A549 (cell line): Measurements from ENCODE around the gene ZNF672. TPM values are rescaled to one million over a fixed set of nuclear protein-coding genes. Genes with fewer than 3 reads are reported as not detected.

Experiments used
- ATAC-seq, 2 experiments: fragments of 200-7000 bp in 1 of 2; fragments of >200 bp in 1 of 2; cut with Nextera tagmentation in 1 of 2; cut with Tn5 transposase in 1 of 2; 3 replicates each; pipeline versions ENCODE4 v1.8.0 to v1.9.1; 2018 to 2020; ENCODE audit warnings: mild to moderate bottlenecking in 1 of 2, moderate library complexity in 1 of 2
- CTCF ChIA-PET: fragments of 300-600 bp; sonication (Branson Sonifier 250); formaldehyde crosslinking; extraction: SDS; loops from one replicate; lab custom pipeline; 2021; ENCODE audit warnings: antibody characterized with exemption, inconsistent platforms; lab: Yijun Ruan, JAX
- POLR2A ChIA-PET: fragments of 350-600 bp; formaldehyde crosslinking; extraction: SDS; loops from one replicate; lab custom pipeline; 2021; ENCODE audit warnings: antibody characterized with exemption, inconsistent platforms; lab: Yijun Ruan, JAX
- DNase-seq, 2 experiments: peaks; one replicate each; pipeline versions ENCODE4 v3.0.0 to v3.0.0-alpha.2; 2011 to 2016; ENCODE audit warnings: low read depth in 1 of 2, low spot score in 1 of 2
- FAIRE-seq: peaks from 2 replicates; lab custom pipeline; 2011; peaks lifted over from hg19 to GRCh38; lab: Jason Lieb, UNC
- H3K27ac ChIP-seq, 2 experiments: fragments of >200 bp; sonication (Bioruptor Twin); formaldehyde crosslinking; 3 replicates each; pipeline ENCODE4 v1.5.1; 2016 to 2017
- H3K4me1 ChIP-seq: fragments of >200 bp; sonication (Bioruptor Twin); formaldehyde crosslinking; 3 replicates; pipeline ENCODE4 v1.6.1; 2016
- H3K4me2 ChIP-seq: fragments of >200 bp; sonication (Bioruptor Twin); formaldehyde crosslinking; 3 replicates; pipeline ENCODE4 v1.6.1; 2016
- H3K4me3 ChIP-seq: fragments of >200 bp; sonication (Bioruptor Twin); formaldehyde crosslinking; 3 replicates; pipeline ENCODE4 v1.5.1; 2016
- H3K9me3 ChIP-seq: fragments of >200 bp; sonication (Bioruptor Twin); formaldehyde crosslinking; 3 replicates; pipeline ENCODE4 v1.6.1; 2016
- CBX8 ChIP-seq: fragments of 200-600 bp; sonication (generic); IDR thresholded peaks from 2 replicates; pipeline ENCODE4 v1.6.1; 2016
- EHF ChIP-seq: fragments of 250-450 bp; sonication (Bioruptor Pico); IDR thresholded peaks from 2 replicates; pipeline ENCODE4 v1.5.0; 2020; ENCODE audit warnings: mild to moderate bottlenecking
- ESRRA ChIP-seq: fragments of 150-350 bp; IDR thresholded peaks from 2 replicates; pipeline ENCODE4 v1.6.1; 2014; ENCODE audit warnings: mild to moderate bottlenecking, low read length, borderline replicate concordance
- FOSL2 ChIP-seq, 2 experiments: fragments of 450-650 bp in 1 of 2; fragments of >200 bp in 1 of 2; sonication (Bioruptor Twin) in 1 of 2; formaldehyde crosslinking; IDR thresholded peaks; 2 replicates each; pipeline versions ENCODE4 v1.5.0 to v1.6.1; 2016 to 2020; ENCODE audit warnings: mild to moderate bottlenecking in 1 of 2, moderate library complexity in 1 of 2
- FOXS1 ChIP-seq: fragments of 250-450 bp; sonication (Bioruptor Pico); IDR thresholded peaks from 2 replicates; pipeline ENCODE4 v1.5.0; 2020; ENCODE audit warnings: mild to moderate bottlenecking, moderate library complexity
- GATA3 ChIP-seq: IDR thresholded peaks from 2 replicates; pipeline ENCODE4 v1.6.1; 2012; ENCODE audit warnings: borderline replicate concordance
- HOXB5 ChIP-seq: fragments of 250-450 bp; sonication (Bioruptor Pico); IDR thresholded peaks from 2 replicates; pipeline ENCODE4 v1.5.0; 2020; ENCODE audit warnings: mild to moderate bottlenecking, moderate library complexity
- JUN ChIP-seq, 2 experiments: fragments of >200 bp; sonication (Bioruptor Twin); formaldehyde crosslinking; IDR thresholded peaks; 2 replicates in 1 of 2; 3 replicates in 1 of 2; pipeline ENCODE4 v1.6.1; 2016 to 2017
- MAZ ChIP-seq: fragments of 150-350 bp; IDR thresholded peaks from 2 replicates; pipeline ENCODE4 v1.6.1; 2014; ENCODE audit warnings: antibody characterized with exemption, low read depth, low read length, borderline replicate concordance
- POLR2AphosphoS2 ChIP-seq: conservative IDR thresholded peaks from 2 replicates; pipeline ENCODE4 v1.6.1; 2012; ENCODE audit warnings: low read length, improper control_type of control experiment, inconsistent platforms
- RARB ChIP-seq: fragments of 250-450 bp; sonication (Bioruptor Pico); IDR thresholded peaks from 2 replicates; pipeline ENCODE4 v1.8.0; 2021; ENCODE audit warnings: mild to moderate bottlenecking, moderate library complexity
- RFX5 ChIP-seq: fragments of 450-650 bp; IDR thresholded peaks from 2 replicates; pipeline ENCODE4 v1.7.1; 2014; ENCODE audit warnings: antibody characterized with exemption, mild to moderate bottlenecking, moderate library complexity
- SMC3 ChIP-seq: fragments of >200 bp; sonication (Bioruptor Twin); formaldehyde crosslinking; IDR thresholded peaks from 3 replicates; pipeline ENCODE4 v1.6.1; 2018; ENCODE audit warnings: inconsistent platforms
- SREBF2 ChIP-seq: fragments of 450-650 bp; IDR thresholded peaks from 2 replicates; pipeline ENCODE4 v1.6.1; 2014; ENCODE audit warnings: mild to moderate bottlenecking, moderate library complexity
- TP53 ChIP-seq: fragments of 250-450 bp; sonication (Bioruptor Pico); IDR thresholded peaks from 2 replicates; pipeline ENCODE4 v1.5.0; 2021; ENCODE audit warnings: mild to moderate bottlenecking, moderate library complexity
- ZSCAN20 ChIP-seq: fragments of 250-450 bp; sonication (Bioruptor Pico); IDR thresholded peaks from 2 replicates; pipeline ENCODE4 v1.8.0; 2022; ENCODE audit warnings: mild to moderate bottlenecking, moderate library complexity
- WGBS: methylation state at CpG from one replicate; pipeline ENCODE4 v1.1.6; 2017; ENCODE audit errors: missing lambda C conversion rate; 5-methylcytosine and 5-hydroxymethylcytosine counted together
- polyA plus RNA-seq, 4 experiments: library from polyadenylated mRNA; depleted of rRNA in 3 of 4; stranded (reverse); fragments of >200 nt; fragmentation: RNase III in 1 of 4; extraction: RNeasy Plus Mini Kit Qiagen cat#74134 plus additional on column Dnase treatment in 1 of 4; gene quantifications; 2 replicates in 3 of 4; 3 replicates in 1 of 4; pipeline ENCODE4 v1.2.3, GENCODE V29; 2011 to 2017
- TF ChIP-seq, protein P1 (sequence below): fragments of 250-450 bp; sonication (Bioruptor Pico); IDR thresholded peaks from 2 replicates; pipeline ENCODE4 v1.5.0; 2021; ENCODE audit warnings: mild to moderate bottlenecking, moderate library complexity, borderline replicate concordance
- TF ChIP-seq, protein P2 (sequence below): fragments of >200 bp; sonication (Bioruptor Twin); formaldehyde crosslinking; IDR thresholded peaks from 3 replicates; pipeline ENCODE4 v1.5.1; 2016
- TF ChIP-seq, protein P3 (sequence below): IDR thresholded peaks from 2 replicates; pipeline ENCODE4 v1.6.1; 2012
- TF ChIP-seq, protein P4 (sequence below): fragments of >200 bp; sonication (Bioruptor Twin); formaldehyde crosslinking; IDR thresholded peaks from 3 replicates; pipeline ENCODE4 v1.6.1; 2016

ZNF672 gene
- polyA plus RNA-seq, 2 of the 4 experiments (the other 2 are of a cell fraction), result 18.9 to 20.6 TPM

DNA sequence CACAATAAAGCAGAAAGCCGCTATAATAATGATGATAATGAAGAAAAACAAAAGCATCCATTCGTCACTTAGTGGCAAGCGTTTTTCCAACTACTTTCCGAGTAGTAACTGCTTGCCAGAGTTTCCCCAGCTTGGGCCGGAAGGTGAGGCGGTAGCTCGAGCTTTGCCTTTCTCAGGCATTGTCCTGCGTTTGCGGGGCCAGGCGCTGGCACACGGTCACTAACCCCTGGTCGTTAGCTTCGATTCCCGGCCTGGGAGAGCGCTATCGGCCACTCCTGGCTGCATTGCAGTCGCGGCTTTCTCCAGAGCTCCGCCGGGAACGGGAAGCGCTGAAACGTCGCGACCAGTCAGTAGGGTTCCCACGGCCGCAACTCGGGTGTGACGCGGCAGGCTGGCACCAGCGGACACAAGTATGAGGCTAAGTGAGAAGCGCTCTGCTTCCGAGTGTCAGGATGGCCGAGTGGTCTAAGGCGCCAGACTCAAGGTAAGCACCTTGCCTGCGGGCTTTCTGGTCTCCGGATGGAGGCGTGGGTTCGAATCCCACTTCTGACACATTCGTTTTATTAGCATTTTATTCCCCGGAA is 35.5 kb downstream of the ZNF672 start (continued):
- TF ChIP-seq, protein P1, sequence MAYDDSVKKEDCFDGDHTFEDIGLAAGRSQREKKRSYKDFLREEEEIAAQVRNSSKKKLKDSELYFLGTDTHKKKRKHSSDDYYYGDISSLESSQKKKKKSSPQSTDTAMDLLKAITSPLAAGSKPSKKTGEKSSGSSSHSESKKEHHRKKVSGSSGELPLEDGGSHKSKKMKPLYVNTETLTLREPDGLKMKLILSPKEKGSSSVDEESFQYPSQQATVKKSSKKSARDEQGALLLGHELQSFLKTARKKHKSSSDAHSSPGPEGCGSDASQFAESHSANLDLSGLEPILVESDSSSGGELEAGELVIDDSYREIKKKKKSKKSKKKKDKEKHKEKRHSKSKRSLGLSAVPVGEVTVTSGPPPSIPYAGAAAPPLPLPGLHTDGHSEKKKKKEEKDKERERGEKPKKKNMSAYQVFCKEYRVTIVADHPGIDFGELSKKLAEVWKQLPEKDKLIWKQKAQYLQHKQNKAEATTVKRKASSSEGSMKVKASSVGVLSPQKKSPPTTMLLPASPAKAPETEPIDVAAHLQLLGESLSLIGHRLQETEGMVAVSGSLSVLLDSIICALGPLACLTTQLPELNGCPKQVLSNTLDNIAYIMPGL (CRISPR knock-in tag), result peak; percentile 92
- TF ChIP-seq ZSCAN20 (CRISPR knock-in tag) (no peak), CBX8 (no peak), GATA3 (peak; percentile 36; the same call in 1 of the 2 replicates), JUN (IDR thresholded peaks at IDR 0.05) (no peak; a peak in 2 of 5 replicates), FOSL2 (IDR thresholded peaks at IDR 0.05) (0 out of 2 replicates have a peak, but pooled peaks have one; percentile 6), FOSL2 (CRISPR knock-in tag; IDR thresholded peaks at IDR 0.05) (no peak; the same call in 1 of the 2 replicates), TP53 (CRISPR knock-in tag) (peak; percentile 16; the same call in 1 of the 2 replicates)
- TF ChIP-seq, protein P2, sequence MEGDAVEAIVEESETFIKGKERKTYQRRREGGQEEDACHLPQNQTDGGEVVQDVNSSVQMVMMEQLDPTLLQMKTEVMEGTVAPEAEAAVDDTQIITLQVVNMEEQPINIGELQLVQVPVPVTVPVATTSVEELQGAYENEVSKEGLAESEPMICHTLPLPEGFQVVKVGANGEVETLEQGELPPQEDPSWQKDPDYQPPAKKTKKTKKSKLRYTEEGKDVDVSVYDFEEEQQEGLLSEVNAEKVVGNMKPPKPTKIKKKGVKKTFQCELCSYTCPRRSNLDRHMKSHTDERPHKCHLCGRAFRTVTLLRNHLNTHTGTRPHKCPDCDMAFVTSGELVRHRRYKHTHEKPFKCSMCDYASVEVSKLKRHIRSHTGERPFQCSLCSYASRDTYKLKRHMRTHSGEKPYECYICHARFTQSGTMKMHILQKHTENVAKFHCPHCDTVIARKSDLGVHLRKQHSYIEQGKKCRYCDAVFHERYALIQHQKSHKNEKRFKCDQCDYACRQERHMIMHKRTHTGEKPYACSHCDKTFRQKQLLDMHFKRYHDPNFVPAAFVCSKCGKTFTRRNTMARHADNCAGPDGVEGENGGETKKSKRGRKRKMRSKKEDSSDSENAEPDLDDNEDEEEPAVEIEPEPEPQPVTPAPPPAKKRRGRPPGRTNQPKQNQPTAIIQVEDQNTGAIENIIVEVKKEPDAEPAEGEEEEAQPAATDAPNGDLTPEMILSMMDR, result no peak; the same call in 2 of the 3 replicates
- TF ChIP-seq, protein P3, sequence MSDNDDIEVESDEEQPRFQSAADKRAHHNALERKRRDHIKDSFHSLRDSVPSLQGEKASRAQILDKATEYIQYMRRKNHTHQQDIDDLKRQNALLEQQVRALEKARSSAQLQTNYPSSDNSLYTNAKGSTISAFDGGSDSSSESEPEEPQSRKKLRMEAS, result peak; percentile 69

DNA sequence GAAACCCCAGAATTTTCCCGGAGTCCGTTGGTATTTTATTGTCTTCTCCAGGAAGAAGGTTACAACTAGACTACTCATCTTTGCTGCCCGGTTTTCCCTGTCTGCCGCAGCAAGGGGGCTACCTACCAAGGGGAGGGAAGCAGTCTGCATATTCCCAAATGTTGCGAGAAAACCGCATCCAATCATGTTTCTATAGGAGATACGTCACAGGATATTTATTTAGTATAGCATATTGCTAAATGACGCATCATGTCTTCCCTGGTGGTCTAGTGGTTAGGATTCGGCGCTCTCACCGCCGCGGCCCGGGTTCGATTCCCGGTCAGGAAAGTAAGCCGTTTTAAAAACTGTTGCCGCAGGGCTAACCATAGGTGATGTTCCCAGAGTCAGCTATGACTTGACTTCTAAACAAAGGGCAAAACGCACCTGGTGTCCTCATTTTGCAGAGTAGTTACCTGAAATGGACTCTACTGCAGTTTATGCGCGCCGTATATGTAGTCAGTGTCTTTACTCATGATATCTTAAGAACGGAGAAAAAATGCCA is 36.0 kb downstream of the ZNF672 start:
- Histone ChIP-seq H3K4me3 (peak overlapping the region; percentile 54), H3K9me3 (no peaks in the 10 kb centered on the region), H3K27ac (peak overlapping the region; percentile 37 to 75; a peak in 4 of 6 replicates), H3K4me1 (peaks cover 6% of the 10 kb centered on the region; the same call in 2 of the 3 replicates), H3K4me2 (peak overlapping the region; percentile 69)
- ChIA-PET POLR2A (interaction anchor here (0.6 to 3.5 kb wide), 11 partner anchors 8 to 164 kb away, joined by 3 to 36 read pairs (median 11); partner anchors contain the start of genes PGBD2, SH3BP5L, ZNF672 and ZNF692), CTCF (interaction anchor here (0.6 to 3.9 kb wide), 9 partner anchors 10 to 173 kb away, joined by 3 to 27 read pairs (median 3); partner anchors contain the start of genes PGBD2 and ZNF692)
- DNase-seq, result peak; percentile 66 to 91
- ATAC-seq, result peak; percentile 78 to 83
- TF ChIP-seq SMC3, result 0 out of 3 replicates have a peak, but pooled peaks have one; percentile 8
- TF ChIP-seq SREBF2, result peak; percentile 65
- TF ChIP-seq MAZ, result peak; percentile 20; the same call in 1 of the 2 replicates
- TF ChIP-seq, protein P4, sequence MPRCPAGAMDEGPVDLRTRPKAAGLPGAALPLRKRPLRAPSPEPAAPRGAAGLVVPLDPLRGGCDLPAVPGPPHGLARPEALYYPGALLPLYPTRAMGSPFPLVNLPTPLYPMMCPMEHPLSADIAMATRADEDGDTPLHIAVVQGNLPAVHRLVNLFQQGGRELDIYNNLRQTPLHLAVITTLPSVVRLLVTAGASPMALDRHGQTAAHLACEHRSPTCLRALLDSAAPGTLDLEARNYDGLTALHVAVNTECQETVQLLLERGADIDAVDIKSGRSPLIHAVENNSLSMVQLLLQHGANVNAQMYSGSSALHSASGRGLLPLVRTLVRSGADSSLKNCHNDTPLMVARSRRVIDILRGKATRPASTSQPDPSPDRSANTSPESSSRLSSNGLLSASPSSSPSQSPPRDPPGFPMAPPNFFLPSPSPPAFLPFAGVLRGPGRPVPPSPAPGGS, result no peak
- 0 out of 2 replicates have a peak, but pooled peaks have one; percentile 41 for TF ChIP-seq TP53 (CRISPR knock-in tag)
- TF ChIP-seq POLR2AphosphoS2, result no peak
- TF ChIP-seq HOXB5 (CRISPR knock-in tag), result peak; percentile 59; the same call in 1 of the 2 replicates
- TF ChIP-seq RFX5, result no peak; the same call in 1 of the 2 replicates
- TF ChIP-seq FOSL2 (IDR thresholded peaks at IDR 0.05), result no peak
- peak; percentile 39; the same call in 1 of the 2 replicates for TF ChIP-seq FOSL2 (CRISPR knock-in tag; IDR thresholded peaks at IDR 0.05)
- TF ChIP-seq ESRRA, result peak; percentile 50; the same call in 1 of the 2 replicates
- TF ChIP-seq RARB (CRISPR knock-in tag), result peak; percentile 68; the same call in 1 of the 2 replicates
- 0 out of 2 replicates have a peak, but pooled peaks have one; percentile 14 for TF ChIP-seq FOXS1
- peak; percentile 72; the same call in 1 of the 2 replicates for TF ChIP-seq EHF (CRISPR knock-in tag)
- 1% methylated on average over 23 of the region's 23 CpGs for WGBS
- FAIRE-seq, result peak; percentile 68
